ENCODE data around the gene GAL. TPM values are rescaled to one million over a fixed set of nuclear protein-coding genes. Genes with fewer than 3 reads are reported as not detected.
"Not testable (repeated sequence)": the region's sequence is repeated elsewhere in the genome, so short reads cannot be mapped to it uniquely, and the experiment has no call there.

The GAL gene, protein sequence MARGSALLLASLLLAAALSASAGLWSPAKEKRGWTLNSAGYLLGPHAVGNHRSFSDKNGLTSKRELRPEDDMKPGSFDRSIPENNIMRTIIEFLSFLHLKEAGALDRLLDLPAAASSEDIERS
- total RNA-seq (2014; rRNA removed; shearing (Covaris generic)): 5.1 and 8.3 TPM in 2 replicates

DNA sequence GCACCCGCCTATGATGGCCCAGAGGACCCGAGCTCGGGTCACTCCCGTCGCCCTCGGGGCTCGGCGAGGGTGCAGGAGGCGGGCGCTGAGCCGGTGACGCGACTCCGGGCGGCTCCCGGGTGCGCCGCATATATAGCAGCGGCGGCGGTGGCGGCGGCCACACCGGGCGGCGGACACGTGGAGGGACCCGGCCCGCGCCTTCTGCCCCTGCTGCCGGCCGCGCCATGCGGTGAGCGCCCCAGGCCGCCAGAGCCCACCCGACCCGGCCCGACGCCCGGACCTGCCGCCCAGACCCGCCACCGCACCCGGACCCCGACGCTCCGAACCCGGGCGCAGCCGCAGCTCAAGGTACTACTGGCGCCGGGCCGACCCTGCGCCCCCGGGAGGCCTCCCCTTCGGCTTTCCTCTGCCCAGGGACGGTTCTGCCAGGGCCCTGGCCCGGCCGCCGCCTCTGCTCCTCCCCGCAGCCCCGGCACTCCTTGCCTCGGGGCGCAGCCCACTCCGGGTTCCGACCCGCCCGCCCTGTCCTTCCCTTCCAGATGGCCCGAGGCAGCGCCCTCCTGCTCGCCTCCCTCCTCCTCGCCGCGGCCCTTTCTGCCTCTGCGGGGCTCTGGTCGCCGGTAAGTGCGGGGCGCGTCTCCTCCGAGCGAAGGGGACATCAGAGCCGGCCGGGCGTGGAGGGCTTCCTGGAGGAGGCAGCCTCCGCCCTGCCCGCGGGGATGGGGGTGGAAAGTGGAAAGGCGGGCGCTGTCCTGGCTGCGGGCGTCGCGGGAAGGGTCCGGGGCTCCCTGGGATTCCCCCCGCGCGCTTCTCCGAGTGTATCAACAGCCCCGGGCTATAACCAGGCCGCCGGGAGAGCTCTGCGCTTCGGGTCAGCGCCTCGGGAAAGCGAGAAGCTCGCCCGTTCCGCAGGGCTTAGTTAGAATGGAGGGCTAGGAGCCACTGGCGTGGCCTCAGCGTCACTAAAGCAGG lies at the start of gene GAL:
TSS of gene GAL (plus strand) at position 160 of the 972 bp plus-strand sequence. CDS start at position 540, 380 bp downstream.
- DNase-seq (ENCODE audit: low read depth): peak; percentile 46

DNA sequence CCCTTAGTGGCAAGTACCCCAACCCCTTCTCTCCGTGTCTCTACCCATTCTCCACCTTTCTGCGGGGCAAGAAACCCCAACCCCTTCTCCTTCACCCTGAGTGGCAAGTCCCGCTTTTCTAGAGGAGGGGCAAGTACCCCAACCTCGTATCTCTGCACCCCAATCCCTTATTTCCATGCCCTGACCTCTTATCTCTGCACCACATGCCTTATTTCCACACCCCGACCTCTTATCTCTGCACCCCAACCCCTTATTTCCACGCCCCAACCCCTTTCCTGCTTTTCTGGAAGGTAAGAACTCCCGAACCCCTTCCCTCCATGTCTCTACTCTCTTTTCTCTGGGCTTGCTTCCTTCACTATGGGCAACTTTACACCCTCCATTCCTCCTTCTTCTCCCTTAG lies 49.7 kb upstream of the GAL start:
- not testable (repeated sequence) for DNase-seq (ENCODE audit: low read depth)

DNA sequence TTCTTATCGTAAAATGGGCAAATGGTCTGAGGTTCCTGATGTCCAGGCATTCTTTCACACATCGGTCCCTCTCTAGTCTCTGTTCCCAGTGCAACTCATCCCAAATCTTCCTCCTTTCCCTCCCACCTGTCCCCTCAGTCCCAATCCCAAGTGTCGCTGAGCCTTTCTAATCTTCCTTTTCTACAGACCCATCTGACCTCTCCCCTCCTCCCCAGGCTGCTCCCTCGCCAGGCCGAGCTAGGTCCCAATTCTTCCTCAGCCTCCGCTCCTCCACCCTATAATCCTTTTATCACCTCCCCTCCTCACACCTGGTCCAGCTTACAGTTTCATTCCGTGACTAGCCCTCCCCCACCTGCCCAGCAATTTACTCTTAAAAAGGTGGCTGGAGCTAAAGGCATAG lies 49.2 kb upstream of the GAL start:
- not testable (repeated sequence) for DNase-seq (ENCODE audit: low read depth)

DNA sequence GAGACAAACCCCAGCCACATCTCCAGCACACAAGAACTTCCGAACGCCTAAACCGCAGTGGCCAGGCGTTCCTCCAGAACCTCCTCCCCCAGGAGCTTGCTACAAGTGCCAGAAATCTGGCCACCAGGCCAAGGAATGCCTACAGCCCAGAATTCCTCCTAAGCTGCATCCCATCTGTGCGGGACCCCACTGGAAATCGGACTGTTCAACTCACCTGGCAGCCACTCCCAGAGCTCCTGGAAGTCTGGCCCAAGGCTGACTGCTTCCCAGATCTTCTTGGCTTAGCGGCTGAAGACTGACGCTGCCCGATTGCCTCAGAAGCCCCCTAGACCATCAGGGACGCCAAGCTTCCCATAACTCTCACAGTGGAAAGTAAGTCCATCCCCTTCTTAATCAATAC lies 48.5 kb upstream of the GAL start:
- DNase-seq (ENCODE audit: low read depth): not testable (repeated sequence)

DNA sequence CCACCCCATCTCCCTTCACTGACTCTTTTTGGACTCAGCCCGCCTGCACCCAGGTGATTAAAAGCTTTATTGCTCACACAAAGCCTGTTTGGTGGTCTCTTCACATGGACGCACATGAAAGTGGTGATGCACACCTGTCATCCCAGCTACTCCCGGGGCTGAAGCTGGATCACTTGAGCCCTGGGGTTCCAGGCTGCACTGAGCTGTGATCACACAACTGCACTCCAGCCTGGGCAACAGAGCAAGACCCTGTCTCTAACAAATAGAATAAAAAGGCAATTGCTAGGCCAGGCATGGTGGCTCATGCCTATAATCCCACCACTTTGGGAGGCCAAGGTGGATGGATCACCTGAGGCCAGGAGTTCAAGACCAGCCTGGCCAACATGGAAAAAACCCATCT lies 45.0 kb upstream of the GAL start:
- DNase-seq (ENCODE audit: low read depth): not testable (repeated sequence)

DNA sequence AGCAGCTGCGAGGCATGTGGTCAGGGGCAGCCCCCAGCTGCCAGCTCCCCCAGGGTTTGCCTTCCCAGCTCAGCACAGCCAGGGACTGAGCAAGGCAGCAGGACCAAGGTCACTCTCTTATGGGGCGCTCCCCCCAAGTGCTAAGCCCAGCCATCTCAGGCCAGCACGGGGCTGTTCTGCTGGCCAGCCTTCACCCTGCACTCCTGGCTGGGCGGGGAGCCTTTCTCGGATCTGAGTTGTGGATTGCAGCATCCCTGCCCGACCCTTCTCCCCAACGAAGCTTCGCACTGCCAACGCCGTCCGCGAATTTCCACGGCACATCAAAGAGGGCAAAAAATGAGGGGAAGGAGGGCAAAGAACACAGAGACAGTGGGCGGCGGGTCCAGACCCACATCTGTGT lies 42.5 kb upstream of the GAL start:
- DNase-seq (ENCODE audit: low read depth): no peak

DNA sequence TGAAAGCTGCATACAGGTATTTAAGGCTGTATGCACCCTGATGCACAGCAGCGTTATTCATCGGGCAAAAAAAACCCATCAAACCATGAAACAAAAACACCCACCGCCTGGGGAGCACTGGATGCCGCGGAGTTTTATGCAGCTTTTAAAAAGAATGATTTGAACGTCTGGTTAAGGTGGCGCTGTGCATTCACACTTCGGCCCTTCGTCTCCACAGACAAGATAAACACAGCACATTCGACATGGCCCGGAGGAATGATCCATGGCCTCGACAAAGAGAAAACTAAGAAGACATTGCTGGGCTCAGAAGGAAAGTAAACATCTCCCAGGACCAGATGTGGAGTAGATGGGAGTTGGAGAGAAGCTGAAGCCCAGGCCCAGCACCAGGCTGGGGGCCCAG lies 40.8 kb upstream of the GAL start:
- DNase-seq (ENCODE audit: low read depth): peak; percentile 31

DNA sequence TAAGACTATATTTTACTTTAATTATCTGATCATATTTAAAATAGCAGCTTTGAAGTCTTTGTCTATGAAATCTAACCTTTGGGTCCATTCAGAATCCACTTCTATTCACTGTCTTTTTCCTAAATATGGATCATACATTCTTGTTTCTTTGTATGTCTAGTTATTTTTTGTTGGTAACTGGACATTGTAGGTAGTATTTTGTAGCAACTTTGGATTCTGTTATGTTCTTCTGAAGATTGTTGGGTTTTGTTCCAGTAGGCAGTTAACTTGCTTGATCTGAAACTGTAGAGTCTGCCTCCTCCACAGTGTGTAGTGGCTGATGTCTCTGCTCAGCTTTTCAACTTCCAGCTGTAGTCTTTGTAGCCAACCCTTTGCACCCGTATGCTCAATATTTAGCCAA lies 37.5 kb upstream of the GAL start:
- DNase-seq (ENCODE audit: low read depth): no peak

DNA sequence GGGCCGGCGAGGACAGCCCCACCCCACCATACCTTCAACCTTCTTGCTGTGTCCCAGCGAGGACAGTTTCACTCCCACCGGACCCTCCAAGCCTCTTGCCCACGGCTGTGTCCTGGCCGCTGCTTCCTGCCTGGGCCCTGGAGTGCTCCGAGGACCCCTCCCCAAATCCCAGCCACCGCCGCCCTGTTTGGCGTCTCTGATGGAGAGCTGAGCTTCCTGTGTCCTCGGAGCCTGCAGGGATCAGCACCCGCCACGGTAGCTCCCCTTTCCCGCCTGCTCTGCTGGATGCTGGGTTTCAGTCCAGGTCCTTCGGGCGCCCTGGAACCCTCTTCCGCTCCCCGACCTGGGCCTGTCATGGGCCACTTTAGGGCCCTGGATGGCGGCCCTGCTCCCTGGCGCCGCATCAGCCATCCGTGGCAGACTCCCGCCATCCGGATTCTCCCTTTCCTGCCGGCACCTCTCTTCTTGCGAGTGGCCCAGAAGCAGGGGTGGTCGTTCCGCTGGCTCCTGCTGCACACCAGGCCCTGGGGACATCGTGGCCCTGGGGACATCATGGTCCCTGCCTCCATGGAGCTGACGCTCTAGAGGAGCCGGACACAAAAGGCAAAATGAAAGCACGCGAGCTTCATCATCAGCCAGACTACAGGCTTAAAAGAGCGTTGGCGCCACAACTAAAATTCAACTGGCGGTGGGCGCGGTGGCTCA lies 34.3 kb upstream of the GAL start:
- no peak for DNase-seq (ENCODE audit: low read depth)

DNA sequence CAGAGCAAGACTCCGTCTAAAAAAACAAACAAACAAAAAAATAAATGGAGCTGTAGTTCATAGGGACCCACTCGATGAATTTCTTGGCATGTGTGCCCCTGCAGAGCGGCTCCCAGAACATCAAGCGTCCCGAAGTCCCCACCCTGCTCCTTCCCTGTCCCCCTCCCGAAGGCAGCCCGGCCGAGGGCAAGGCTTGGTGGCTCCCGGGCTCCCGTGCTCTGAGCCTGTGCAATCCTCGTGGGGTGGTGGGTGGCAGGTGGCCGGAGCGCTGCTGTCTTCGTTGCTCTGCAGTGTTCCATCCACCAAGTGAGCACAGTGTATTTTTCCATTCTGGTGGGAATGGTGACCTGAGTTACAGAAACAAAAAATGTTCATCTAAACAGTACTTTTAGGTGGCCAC lies 33.5 kb upstream of the GAL start:
- DNase-seq (ENCODE audit: low read depth): no peak

DNA sequence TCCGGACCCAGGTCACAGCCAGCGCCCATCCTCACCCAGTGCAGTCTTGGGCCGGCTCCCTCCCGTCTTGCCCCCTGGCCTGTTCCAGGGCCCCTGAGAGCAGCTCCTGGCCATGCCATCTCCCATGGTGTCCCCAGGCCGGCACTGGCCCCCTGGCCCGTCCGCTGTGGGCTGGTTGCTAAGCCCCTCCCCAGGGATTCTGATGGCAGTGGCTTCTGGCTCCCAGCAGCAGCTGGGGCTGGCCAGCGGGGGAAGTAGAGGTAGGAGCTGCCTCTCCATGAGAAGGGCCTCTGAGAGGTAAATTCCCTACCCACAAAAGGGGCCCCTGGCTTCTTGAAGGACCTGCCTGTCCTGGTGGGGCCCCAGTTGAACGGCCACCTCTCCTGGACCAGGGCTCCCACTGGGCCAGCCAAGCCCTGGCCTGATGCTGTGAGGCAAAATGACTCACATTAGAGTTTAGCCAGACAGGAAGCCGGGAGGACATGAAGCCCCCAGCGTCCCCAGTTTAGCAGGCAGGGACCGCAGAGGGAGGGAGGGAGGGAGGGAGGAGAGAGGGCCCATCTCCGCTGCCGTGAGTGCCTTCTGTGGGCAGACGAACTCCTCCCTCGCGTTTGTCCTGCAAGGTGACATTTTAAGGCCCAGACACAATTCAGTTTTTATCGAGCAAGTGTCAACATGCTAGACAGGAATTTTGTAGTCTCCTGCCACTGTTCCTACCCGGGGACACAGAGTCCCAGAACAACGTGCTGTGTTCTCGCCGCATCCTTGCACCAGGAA lies 32.9 kb upstream of the GAL start:
- DNase-seq (ENCODE audit: low read depth): peak; percentile 48

DNA sequence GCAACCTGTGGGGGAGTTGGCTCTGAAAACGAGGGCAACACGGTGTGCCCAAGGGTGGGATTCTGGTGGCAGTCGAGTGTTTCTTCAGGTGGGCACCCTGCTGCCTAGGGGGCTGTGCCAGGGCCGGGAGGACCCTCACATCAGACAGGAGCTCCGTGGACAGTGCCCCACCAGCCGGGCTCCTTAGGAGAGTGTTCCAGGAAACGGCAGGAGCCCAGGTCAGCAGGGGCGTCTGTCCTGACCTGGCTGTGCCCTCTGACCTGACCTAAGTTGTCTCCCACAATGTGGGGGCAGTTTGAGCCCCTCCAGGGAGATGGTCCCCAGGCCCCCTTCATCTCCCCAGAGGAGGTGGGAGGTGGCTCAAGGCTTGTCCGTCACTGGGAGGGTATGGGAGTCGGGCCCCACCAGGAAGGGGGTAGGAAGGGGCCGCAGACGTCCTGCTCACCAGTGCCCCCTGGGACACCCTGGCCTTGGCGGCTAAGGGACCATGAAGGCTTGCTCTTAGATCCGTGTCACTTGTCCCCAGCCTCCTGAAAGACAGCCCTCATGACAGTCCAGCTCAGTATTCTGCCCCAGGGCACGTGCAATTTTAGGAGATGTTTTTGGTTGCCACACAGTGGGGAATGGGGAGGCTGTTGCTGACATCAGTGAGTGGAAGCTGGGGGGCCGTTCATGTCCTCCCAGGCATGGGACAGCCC lies 32.2 kb upstream of the GAL start:
- no peak for DNase-seq (ENCODE audit: low read depth)

DNA sequence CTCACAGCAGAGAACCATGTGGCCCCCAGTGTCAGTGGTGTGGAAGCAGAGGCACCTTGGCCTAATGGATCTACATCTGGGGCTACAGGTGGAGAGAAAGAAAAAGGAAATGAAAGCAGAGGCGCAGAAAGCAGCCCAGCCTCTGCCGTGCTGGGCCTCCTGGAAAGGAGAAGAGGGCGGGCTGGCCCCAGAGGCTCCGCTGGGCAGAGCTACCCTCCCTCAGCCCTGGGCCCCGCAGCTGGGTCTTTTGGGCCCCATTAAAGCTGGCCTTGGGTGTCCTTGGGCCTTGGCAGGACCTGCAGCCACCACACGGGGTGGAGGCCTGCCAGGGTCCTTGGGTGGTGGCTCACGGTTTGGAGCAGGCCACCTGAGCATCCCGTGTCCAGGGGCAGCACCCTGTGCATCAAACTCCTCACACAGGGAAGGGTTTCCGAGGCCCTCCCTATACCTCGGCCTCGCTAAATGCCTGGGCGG lies 31.6 kb upstream of the GAL start:
- DNase-seq (ENCODE audit: low read depth): no peak

DNA sequence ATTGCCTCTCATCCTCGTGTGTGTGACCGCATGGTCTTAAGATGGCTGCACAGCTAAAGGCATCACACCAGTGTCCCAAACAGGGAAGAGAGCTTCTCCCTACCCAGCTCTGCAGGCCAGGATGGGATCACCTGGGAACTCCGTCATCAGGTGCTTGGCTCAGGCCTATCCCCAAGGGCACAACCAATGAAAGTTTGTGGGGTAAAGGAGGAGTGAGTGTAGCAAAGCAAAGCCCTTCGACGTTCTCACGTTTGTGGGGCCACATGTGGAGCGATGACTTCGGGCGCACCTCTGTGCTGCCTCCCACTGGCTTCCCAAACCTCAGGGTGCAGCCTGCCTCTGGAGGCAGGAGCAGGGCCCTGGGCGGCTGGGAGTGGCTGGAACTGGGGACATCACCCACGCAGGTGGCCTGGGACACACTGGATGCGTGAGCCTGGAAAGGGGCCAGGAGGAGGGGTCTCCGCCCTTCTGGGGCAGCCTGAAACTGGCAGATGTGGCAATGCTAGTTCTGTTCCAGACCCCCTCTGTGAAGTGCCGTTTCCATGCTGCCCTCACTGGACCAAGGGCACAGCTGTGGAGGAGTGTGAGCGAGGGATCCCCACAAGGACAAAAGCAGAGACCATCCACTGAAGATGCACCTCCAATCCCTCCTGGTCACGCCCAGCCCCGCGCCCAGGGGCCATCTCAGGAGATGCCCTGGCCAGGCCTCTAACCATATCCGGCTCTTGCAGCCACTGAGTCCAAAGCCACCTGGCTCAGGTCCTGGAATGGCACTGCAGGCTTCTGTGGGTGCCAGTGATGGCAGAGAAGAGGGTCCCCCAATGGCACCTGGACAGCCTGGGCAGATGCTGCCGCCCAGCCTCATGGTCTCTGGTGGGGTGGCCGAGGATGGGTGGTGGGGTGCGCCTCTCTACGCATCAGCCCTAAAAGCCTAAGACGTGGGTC lies 30.6 kb upstream of the GAL start:
- no peak for DNase-seq (ENCODE audit: low read depth)

DNA sequence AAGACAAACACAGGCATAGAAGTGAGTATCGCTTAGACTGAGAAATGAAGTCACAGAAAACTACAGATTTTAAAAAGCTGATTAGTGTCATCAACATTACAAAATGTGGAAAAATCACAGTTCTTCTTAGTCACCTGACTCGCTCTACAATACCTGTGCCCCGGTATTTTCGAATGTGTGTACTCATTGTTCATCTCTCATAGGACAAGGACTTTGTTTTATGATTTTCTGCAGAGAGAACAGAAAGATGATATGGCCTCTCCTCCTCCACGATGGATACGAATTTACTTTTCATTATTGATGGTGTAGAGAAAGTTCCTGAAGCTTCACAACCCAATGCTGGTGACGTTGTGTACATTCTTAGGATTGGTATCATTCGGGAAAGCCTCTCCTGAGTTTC lies 29.4 kb upstream of the GAL start:
- DNase-seq (ENCODE audit: low read depth): no peak

DNA sequence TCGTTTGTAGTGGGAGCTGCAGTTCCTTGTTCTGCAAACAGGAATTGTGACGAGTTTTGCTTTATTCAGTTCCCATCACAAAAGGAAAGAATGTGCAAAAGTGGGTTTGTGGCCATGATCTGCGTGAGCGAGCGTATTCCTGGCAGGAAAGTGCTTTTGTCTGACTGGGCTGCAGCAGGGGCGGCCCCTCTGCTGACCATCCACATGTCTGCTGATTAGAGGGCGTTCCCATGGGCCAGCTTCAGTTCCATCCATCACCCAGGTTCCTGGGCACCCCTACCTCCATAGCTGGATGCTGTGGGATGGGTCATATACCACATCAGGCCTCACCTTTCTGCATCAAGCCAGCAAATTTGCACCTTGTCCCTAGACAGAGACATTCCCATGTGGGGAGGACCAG lies 28.9 kb upstream of the GAL start:
- DNase-seq (ENCODE audit: low read depth): no peak

DNA sequence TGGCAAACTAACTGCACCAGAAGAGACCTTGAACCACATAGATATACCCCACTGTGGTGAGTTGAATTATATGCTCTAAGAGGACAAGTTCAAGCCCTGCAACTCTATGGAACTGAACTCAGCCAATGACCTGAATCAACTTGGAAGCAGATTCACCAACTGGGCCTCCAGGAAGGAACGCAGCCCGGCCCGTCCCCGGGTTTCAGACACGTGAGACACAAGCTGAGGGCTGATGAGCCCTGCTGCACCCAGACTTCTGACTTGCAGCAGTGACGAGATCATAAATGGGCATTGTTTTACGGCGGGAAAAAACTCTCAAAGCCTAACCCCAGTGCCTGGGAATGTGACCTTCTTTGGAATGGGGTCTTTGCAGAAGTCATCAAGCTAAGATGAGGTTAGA lies 28.5 kb upstream of the GAL start:
- no peak for DNase-seq (ENCODE audit: low read depth)

DNA sequence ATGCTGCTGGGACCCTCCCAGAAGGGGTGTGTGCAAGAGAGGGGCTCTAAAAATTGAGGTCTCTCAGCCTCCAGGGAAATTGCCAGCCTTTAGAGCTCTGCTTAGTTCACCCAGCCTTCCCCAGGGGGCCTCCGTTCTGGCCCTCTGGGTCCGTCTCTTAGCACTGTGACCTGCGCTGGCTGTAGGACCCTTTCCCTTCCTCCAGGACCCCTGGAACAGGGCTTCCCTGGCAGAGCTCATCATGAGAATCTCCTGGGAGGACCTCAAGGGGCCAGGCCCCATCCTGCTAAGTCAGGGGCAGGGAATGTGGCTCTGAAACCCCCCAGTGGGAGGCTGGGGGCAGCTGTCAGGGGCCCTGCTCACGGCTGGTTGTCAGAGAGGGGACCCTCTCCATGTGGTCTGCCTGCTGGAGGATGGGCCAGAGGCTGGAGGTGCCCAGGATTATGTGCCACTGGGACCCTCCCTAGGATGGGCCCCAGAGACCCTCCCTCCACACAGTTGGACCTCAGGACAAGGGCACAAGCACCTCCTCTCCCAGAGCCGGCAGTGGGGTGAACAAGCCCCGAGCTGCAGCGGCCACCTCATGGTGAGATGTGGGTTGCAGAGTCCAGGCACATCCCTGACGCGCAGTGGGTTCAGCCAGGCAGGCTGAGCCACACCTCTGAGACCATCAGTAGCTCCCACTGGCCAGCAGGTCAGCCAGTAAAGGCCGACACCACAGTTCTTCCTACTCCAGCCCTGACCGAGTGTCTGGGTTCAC lies 27.1 kb upstream of the GAL start:
- DNase-seq (ENCODE audit: low read depth): no peak

DNA sequence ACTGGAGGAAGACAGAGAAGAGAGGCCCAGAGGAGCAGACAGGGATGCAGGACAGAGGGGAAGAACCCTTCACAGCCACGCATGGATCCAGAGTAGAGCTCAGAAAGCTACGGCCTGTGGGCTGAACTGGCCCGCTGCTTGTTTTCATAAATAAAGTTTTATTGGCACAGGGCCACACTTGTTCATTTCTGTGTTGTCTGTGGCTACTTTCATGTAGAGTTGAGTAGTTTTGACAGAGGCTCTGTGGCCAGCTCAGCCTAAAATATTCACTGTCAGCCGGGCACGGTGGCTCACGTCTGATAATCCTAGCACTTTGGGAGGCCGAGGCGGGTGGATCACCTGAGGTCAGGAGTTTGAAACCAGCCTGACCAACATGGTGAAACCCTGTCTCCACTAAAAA lies 26.2 kb upstream of the GAL start:
- DNase-seq (ENCODE audit: low read depth): no peak
